Neural crest cell (in vitro differentiated cells): ENCODE results near the gene ZBTB40. TPM values are rescaled to one million over a fixed set of nuclear protein-coding genes. Genes with fewer than 3 reads are reported as not detected.

ENCODE experiments used
- DNase-seq: peaks from one replicate; pipeline ENCODE4 v3.0.0; 2021; ENCODE audit warnings: low read depth, mixed read lengths, low spot score
- H3K27ac Mint-ChIP-seq: one replicate; pipeline ENCODE4 v1.8.0; 2021; ENCODE audit warnings: mild to moderate bottlenecking, mixed read lengths; ENCODE audit not compliant: unreplicated experiment
- H3K27me3 Mint-ChIP-seq: 2 replicates; pipeline ENCODE4 v1.8.0; 2021; ENCODE audit warnings: low read depth, mild to moderate bottlenecking, mixed read lengths
- H3K36me3 Mint-ChIP-seq: 2 replicates; pipeline ENCODE4 v1.8.0; 2021; ENCODE audit warnings: low read depth, mild to moderate bottlenecking, mixed read lengths
- H3K4me1 Mint-ChIP-seq: 2 replicates; pipeline ENCODE4 v1.8.0; 2021; ENCODE audit warnings: mixed read lengths
- H3K4me3 Mint-ChIP-seq: one replicate; pipeline ENCODE4 v1.8.0; 2021; ENCODE audit warnings: mild to moderate bottlenecking, mixed read lengths
- H3K9me3 Mint-ChIP-seq: 2 replicates; pipeline ENCODE4 v1.8.0; 2021; ENCODE audit warnings: mixed read lengths
- total RNA-seq: library from RNA; stranded (reverse); gene quantifications from 2 replicates; pipeline ENCODE4 v1.2.1, GENCODE V29; 2021
- TF ChIP-seq, protein P1 (sequence below): fragments of 200-600 bp; sonication (generic); conservative IDR thresholded peaks from 2 replicates; pipeline ENCODE4 v1.5.0; 2021; ENCODE audit warnings: antibody characterized with exemption, mild to moderate bottlenecking

The ZBTB40 gene
- total RNA-seq, 1 donor from 2014 or later, result 31.8 TPM

DNA sequence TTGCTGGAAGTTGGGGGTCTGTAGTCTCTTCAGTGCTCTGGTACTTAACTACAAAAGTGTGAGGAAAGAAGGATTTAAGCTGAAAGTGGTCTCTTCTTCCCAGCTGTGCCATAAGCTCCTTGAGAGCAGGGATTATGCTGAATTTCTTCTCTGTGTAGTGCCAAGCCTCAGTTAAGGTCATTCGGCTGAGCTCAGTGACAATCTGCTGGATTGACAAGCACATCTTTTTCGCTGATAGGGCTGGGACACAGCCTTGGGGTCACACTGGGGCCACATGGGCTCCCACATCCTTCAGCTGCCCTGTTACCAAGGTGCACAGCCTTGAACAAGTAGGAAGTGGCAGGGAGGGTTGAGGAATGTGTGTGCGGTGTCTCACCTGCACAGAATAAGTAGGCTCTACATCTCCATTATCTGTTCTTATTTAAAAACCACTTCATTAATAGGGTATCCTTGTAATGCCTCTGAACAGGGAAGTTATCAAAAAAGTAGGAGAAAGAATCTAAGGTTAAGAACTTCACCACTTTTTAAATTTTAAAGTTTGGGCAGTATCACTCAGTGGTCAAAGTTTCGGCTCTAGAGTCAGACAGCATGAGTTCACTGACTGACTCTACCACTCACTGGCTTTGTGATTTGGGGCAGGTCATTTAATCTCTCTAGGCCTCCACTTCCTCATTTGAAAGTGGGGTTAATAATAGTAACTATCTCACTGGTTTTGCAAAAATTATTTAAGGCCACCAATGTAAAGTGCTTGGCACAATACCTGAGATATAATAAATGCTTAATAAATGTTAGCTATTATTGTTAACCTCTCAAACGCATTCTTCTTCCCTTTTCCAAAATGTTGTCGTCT, 10.3 kb downstream of the ZBTB40 start:
- Mint-ChIP-seq H3K4me3 (no peak overlapping the region), H3K9me3 (no peaks in the 10 kb centered on the region), H3K4me1 (peaks cover 4% of the 10 kb centered on the region), H3K27ac (no peak overlapping the region), H3K27me3 (no peaks in the 10 kb centered on the region), H3K36me3 (no peaks in the 10 kb centered on the region)
- DNase-seq, result no peak
- TF ChIP-seq, protein P1, sequence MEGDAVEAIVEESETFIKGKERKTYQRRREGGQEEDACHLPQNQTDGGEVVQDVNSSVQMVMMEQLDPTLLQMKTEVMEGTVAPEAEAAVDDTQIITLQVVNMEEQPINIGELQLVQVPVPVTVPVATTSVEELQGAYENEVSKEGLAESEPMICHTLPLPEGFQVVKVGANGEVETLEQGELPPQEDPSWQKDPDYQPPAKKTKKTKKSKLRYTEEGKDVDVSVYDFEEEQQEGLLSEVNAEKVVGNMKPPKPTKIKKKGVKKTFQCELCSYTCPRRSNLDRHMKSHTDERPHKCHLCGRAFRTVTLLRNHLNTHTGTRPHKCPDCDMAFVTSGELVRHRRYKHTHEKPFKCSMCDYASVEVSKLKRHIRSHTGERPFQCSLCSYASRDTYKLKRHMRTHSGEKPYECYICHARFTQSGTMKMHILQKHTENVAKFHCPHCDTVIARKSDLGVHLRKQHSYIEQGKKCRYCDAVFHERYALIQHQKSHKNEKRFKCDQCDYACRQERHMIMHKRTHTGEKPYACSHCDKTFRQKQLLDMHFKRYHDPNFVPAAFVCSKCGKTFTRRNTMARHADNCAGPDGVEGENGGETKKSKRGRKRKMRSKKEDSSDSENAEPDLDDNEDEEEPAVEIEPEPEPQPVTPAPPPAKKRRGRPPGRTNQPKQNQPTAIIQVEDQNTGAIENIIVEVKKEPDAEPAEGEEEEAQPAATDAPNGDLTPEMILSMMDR, result no peak

DNA sequence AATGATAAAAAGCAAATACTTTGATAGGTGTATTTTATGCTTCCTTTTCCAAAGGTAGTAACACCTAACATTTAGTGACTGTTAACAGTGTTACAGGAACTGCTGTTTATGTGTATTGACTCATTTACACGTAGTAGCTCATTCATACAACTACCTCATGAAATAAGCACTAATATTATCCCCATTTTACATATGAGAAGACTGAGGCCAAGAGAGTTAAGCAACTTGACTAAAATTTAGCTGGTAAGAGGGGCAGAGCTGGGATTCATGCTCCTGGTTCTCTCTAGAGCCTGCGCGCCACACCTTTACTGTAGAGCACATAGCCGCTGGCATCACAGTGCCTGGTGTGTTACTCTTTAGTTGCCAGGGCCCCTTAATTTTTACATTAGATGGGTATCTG, 11.3 kb downstream of the ZBTB40 start:
- H3K27ac Mint-ChIP-seq, result no peak overlapping the region
- H3K4me3 Mint-ChIP-seq, result no peak overlapping the region

DNA sequence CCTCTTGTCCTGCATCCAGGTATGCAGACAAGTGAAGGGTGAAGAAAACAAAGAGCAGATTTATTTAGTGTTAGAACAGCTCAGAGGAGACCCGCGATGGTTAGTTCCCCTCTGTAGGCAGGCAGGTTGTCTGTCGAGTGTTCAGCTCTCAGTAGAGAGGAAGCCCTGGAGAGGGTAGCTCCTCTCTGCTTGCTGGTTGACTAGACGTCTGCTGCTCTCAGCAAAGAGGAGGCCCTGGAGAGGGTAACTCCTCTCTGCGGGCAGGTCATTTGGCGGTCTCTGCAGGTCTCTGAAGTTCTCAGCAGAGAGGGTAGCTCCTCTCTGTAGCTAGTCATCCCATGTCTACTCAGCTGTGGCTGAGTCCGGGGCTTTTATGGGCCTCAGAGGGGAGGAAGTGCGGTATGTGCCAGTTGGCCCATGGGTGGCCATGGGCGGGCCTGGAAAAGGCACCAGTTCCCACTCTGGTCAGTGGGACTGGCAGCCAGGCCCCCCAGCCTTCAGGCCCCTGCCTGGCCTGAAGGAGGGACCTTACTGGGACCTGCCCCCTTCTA, 13.4 kb downstream of the ZBTB40 start:
- DNase-seq, result no peak
- Mint-ChIP-seq H3K4me1 (peaks cover 6% of the 10 kb centered on the region), H3K36me3 (no peaks in the 10 kb centered on the region), H3K4me3 (no peak overlapping the region), H3K27me3 (no peaks in the 10 kb centered on the region), H3K27ac (no peak overlapping the region), H3K9me3 (no peaks in the 10 kb centered on the region)
- TF ChIP-seq, protein P1, result no peak

More for the DNA sequence above, 11.3 kb downstream of the ZBTB40 start:
- TF ChIP-seq, protein P1, result no peak
- Mint-ChIP-seq H3K27me3 (no peaks in the 10 kb centered on the region), H3K36me3 (no peaks in the 10 kb centered on the region), H3K4me1 (peaks cover 4% of the 10 kb centered on the region), H3K9me3 (no peaks in the 10 kb centered on the region)
- DNase-seq, result no peak

DNA sequence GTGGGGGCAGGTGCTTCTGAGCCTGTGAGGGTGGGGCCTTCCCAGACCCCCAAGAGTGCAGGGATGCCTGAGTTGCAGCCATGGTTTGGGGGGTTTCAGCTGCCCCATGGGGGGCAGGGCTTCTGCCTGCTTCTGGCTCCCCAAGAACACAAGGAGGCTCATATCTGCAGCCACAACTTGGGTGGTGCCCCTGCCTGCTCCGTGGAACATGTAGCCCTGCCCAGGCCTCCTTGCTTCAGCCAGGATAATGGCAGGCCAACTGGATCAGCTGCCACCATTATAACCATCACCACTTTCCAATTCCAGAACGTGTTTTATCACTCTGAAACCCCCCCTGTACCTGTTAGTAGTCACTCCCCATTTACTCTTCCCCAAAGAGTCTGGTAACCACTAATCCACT, 14.0 kb downstream of the ZBTB40 start:
- TF ChIP-seq, protein P1, result no peak
- H3K36me3 Mint-ChIP-seq, result no peaks in the 10 kb centered on the region
- no peak for DNase-seq
- H3K4me1 Mint-ChIP-seq, result peaks cover 8% of the 10 kb centered on the region
- H3K27me3 Mint-ChIP-seq, result no peaks in the 10 kb centered on the region
- no peak overlapping the region for H3K4me3 Mint-ChIP-seq
- H3K27ac Mint-ChIP-seq, result no peak overlapping the region
- H3K9me3 Mint-ChIP-seq, result no peaks in the 10 kb centered on the region

DNA sequence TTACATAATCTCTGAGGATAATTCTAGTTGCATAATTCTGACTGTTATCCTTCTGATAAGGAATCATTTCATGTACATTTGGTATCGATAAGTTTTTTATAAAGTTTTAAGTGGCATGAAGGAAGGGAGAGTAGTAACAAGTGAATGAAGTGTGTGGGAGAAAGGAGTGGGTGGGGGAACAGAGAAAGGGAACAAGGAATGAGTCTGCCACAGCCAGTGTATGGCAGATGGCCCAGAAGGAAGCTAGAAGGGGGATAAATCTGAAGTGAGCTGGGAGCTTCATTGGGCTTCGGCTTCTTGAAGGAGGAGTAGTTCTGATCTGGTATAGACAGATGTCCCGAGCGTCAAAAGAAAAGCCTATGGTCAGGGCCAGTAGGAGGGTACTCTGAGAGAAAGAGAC, 18.6 kb downstream of the ZBTB40 start:
- no peaks in the 10 kb centered on the region for H3K36me3 Mint-ChIP-seq
- H3K27me3 Mint-ChIP-seq, result no peaks in the 10 kb centered on the region
- peak overlapping the region; percentile 0 for H3K27ac Mint-ChIP-seq
- peaks cover 4% of the 10 kb centered on the region for H3K4me1 Mint-ChIP-seq
- TF ChIP-seq, protein P1, result no peak
- H3K4me3 Mint-ChIP-seq, result no peak overlapping the region
- DNase-seq, result no peak
- H3K9me3 Mint-ChIP-seq, result no peaks in the 10 kb centered on the region
